Liver (tissue), 3 donors: ENCODE data around the gene AMPD3.

Experiments used
- ATF3 ChIP-seq: IDR thresholded peaks from 2 replicates; pipeline ENCODE4 v1.6.1; 2016; ENCODE audit warnings: antibody characterized with exemption
- CTCF ChIP-seq: fragments of 150-350 bp; IDR thresholded peaks from 2 replicates; pipeline ENCODE4 v1.5.1; 2017; ENCODE audit warnings: improper control_type of control experiment, low read depth, low read length; ENCODE audit not compliant: missing input control
- EGR1 ChIP-seq, 2 donors: IDR thresholded peaks; 2 replicates each; pipeline ENCODE4 v1.6.1; 2016 to 2018; ENCODE audit warnings: antibody characterized with exemption in 2 of 2, low read depth in 2 of 2
- FOXA1 ChIP-seq: IDR thresholded peaks from 2 replicates; pipeline ENCODE4 v1.6.1; 2016; ENCODE audit warnings: antibody characterized with exemption
- HNF4A ChIP-seq, 2 donors: conservative IDR thresholded peaks; 2 replicates each; pipeline ENCODE4 v1.6.1; 2016; ENCODE audit warnings: antibody characterized with exemption in 2 of 2, mild to moderate bottlenecking in 2 of 2
- JUND ChIP-seq, 2 donors: IDR thresholded peaks; 2 replicates each; pipeline ENCODE4 v1.6.1; 2016; ENCODE audit warnings: antibody characterized with exemption in 2 of 2
- MAX ChIP-seq: IDR thresholded peaks from 2 replicates; pipeline ENCODE4 v1.6.1; 2016; ENCODE audit warnings: antibody characterized with exemption
- RAD21 ChIP-seq, 2 donors: IDR thresholded peaks; 2 replicates each; pipeline ENCODE4 v1.6.1; 2016; ENCODE audit warnings: antibody characterized with exemption in 2 of 2, mild to moderate bottlenecking in 2 of 2
- RXRA ChIP-seq, 2 donors: IDR thresholded peaks; 2 replicates each; pipeline ENCODE4 v1.6.1; 2017 to 2018; ENCODE audit warnings: antibody characterized with exemption in 2 of 2, mild to moderate bottlenecking in 1 of 2
- TAF1 ChIP-seq: conservative IDR thresholded peaks from 2 replicates; pipeline ENCODE4 v1.6.1; 2016; ENCODE audit warnings: antibody characterized with exemption, mild to moderate bottlenecking
- YY1 ChIP-seq: IDR thresholded peaks from 2 replicates; pipeline ENCODE4 v1.6.1; 2016; ENCODE audit warnings: antibody characterized with exemption, mild to moderate bottlenecking
- ZBTB33 ChIP-seq: IDR thresholded peaks from 2 replicates; pipeline ENCODE4 v1.6.1; 2016; ENCODE audit warnings: antibody characterized with exemption
- donor health status: healthy.
- donor health status: healthy.

- no peak for TF ChIP-seq JUND (IDR thresholded peaks at IDR 0.05)
- no peak for TF ChIP-seq MAX
- TF ChIP-seq CTCF, result no peak
- no peak for TF ChIP-seq EGR1 (IDR thresholded peaks at IDR 0.05; ENCODE audit: low read depth in 2 of 2)
- no peak for TF ChIP-seq ZBTB33
- no peak for TF ChIP-seq YY1
- no peak for TF ChIP-seq FOXA1
- TF ChIP-seq ATF3, result no peak
- no peak for TF ChIP-seq RXRA (IDR thresholded peaks at IDR 0.05)
- no peak for TF ChIP-seq TAF1
- TF ChIP-seq HNF4A (conservative IDR thresholded peaks at IDR 0.05), result no peak
- no peak for TF ChIP-seq RAD21 (IDR thresholded peaks at IDR 0.05)
These were observed 26.7 kb downstream of the AMPD3 start for GRCh38 chr11:10481560-10482349.
